Prostate gland (tissue), 2 donors: ENCODE data around the gene ITGB1. TPM values are rescaled to one million over a fixed set of nuclear protein-coding genes. Genes with fewer than 3 reads are reported as not detected.
A peak's percentile ranks its signal among the peaks of the same experiment; 100 is the strongest.

Source experiments
- DNase-seq: peaks from one replicate; pipeline ENCODE4 v3.0.0-alpha.2; 2019; ENCODE audit warnings: low spot score
- H3K27ac ChIP-seq, 2 donors: fragments of 200-600 bp; sonication (generic); 2 replicates each; pipeline ENCODE4 v1.5.1; 2017 to 2019
- H3K27me3 ChIP-seq: fragments of 200-600 bp; sonication (generic); replicated peaks from 2 replicates; pipeline ENCODE4 v1.5.1; 2019; ENCODE audit not compliant: insufficient read depth
- H3K36me3 ChIP-seq, 2 donors: fragments of 200-600 bp; sonication (generic); 1 replicate in 1 of 2; 2 replicates in 1 of 2; pipeline versions ENCODE4 v1.5.1 to v1.8.1; 2017 to 2019
- H3K4me1 ChIP-seq: fragments of 200-600 bp; sonication (generic); replicated peaks from 2 replicates; pipeline ENCODE4 v1.5.1; 2019
- H3K4me3 ChIP-seq, 2 donors: fragments of 200-600 bp; sonication (generic); 2 replicates each; pipeline ENCODE4 v1.5.1; 2017 to 2019
- H3K9me3 ChIP-seq: fragments of 200-600 bp; sonication (generic); 2 replicates; pipeline ENCODE4 v1.5.1; 2017
- CTCF ChIP-seq, 4 experiments: fragments of 200-600 bp in 2 of 4; fragments of 450-650 bp in 2 of 4; sonication (generic) in 2 of 4; IDR thresholded peaks; 1 replicate in 3 of 4; 2 replicates in 1 of 4; pipeline ENCODE4 v1.5.1; 2016 to 2019; ENCODE audit warnings: antibody characterized with exemption in 4 of 4, mild to moderate bottlenecking in 2 of 4, moderate library complexity in 2 of 4
- POLR2A ChIP-seq: fragments of 450-650 bp; IDR thresholded peaks from one replicate; pipeline ENCODE4 v1.6.1; 2016; ENCODE audit warnings: antibody characterized with exemption, mild to moderate bottlenecking
- POLR2AphosphoS5 ChIP-seq: sonication (generic); formaldehyde crosslinking; IDR thresholded peaks from one replicate; pipeline ENCODE4 v1.6.1; 2017; ENCODE audit warnings: antibody characterized with exemption
- WGBS: methylation state at CpG from one replicate; pipeline ENCODE4 v1.1.5; 2018; 5-methylcytosine and 5-hydroxymethylcytosine counted together
- intact Hi-C: fragments of 100-400 bp; cut with DNase I; formaldehyde crosslinking; loops from one replicate; pipeline ENCODE4 v1.14.2; 2022
- total RNA-seq, 2 donors: library from RNA; depleted of rRNA; stranded (reverse); fragments of >200 nt; gene quantifications; one replicate each; pipeline ENCODE4 v1.1.0, GENCODE V29; 2016

Gene ITGB1
- total RNA-seq, 2 donors from 2014 or later: 246 to 293 TPM

GRCh38 chr10:32959006-32959920 is 1.2 kb upstream of the ITGB1 start:
- peak overlapping the region; percentile 96 to 98 for H3K4me3 ChIP-seq
- peak overlapping the region; percentile 94 to 97 for H3K27ac ChIP-seq
- TF ChIP-seq POLR2A (no peak), POLR2AphosphoS5 (no peak), CTCF (IDR thresholded peaks at IDR 0.05) (no peak)
- intact Hi-C loops: loop anchor here (2.0 kb wide), 1 partner anchor 22 kb away; no protein-coding TSS in a partner anchor
- H3K27me3 ChIP-seq: no peaks in the 10 kb centered on the region
- H3K4me1 ChIP-seq: no peaks in the 10 kb centered on the region
- no peaks in the 10 kb centered on the region for H3K9me3 ChIP-seq
- no peak for DNase-seq
- H3K36me3 ChIP-seq: no peaks in the 10 kb centered on the region
- 22% methylated on average over 10 of the region's 10 CpGs for WGBS

GRCh38 chr10:32957341-32958084 is 517 bp downstream of the ITGB1 start:
- Histone ChIP-seq H3K9me3 (no peaks in the 10 kb centered on the region), H3K27me3 (no peaks in the 10 kb centered on the region), H3K4me3 (peak overlapping the region; percentile 96 to 98), H3K27ac (peak overlapping the region; percentile 94 to 97), H3K4me1 (no peaks in the 10 kb centered on the region), H3K36me3 (no peaks in the 10 kb centered on the region)
- intact Hi-C loops: loop anchor here (2.0 kb wide), 1 partner anchor 23 kb away; no protein-coding TSS in a partner anchor
- TF ChIP-seq POLR2A (no peak), CTCF (IDR thresholded peaks at IDR 0.05) (no peak), POLR2AphosphoS5 (no peak)
- WGBS: under 1% methylated on average over 31 of the region's 87 CpGs
- DNase-seq: peak; percentile 47

GRCh38 chr10:32956365-32957197 is 1.4 kb downstream of the ITGB1 start:
- Histone ChIP-seq H3K27me3 (no peaks in the 10 kb centered on the region), H3K27ac (peak overlapping the region; percentile 94 to 97), H3K4me1 (no peaks in the 10 kb centered on the region), H3K4me3 (peak overlapping the region; percentile 96 to 98), H3K9me3 (no peaks in the 10 kb centered on the region), H3K36me3 (no peaks in the 10 kb centered on the region)
- DNase-seq: no peak
- 23% methylated on average over 13 of the region's 13 CpGs for WGBS
- TF ChIP-seq CTCF (IDR thresholded peaks at IDR 0.05) (no peak), POLR2A (no peak), POLR2AphosphoS5 (peak; percentile 3)
- intact Hi-C loops: no loop called here

GRCh38 chr10:32955790-32956189 is 2.2 kb downstream of the ITGB1 start:
- H3K36me3 ChIP-seq: no peaks in the 10 kb centered on the region
- no peak for TF ChIP-seq POLR2AphosphoS5
- no peak for TF ChIP-seq CTCF (IDR thresholded peaks at IDR 0.05)
- H3K9me3 ChIP-seq: no peaks in the 10 kb centered on the region
- no peaks in the 10 kb centered on the region for H3K27me3 ChIP-seq
- no peak overlapping the region for H3K4me3 ChIP-seq
- peak overlapping the region; percentile 37 to 97 for H3K27ac ChIP-seq
- WGBS: 23% methylated on average over 1 of the region's 1 CpG
- no peak for DNase-seq
- intact Hi-C loops: no loop called here
- H3K4me1 ChIP-seq: peaks cover 3% of the 10 kb centered on the region
